Suprapubic skin (tissue), 4 donors: ENCODE results near the gene CALML5. TPM values are rescaled to one million over a fixed set of nuclear protein-coding genes. Genes with fewer than 3 reads are reported as not detected.
A peak's percentile ranks its signal among the peaks of the same experiment; 100 is the strongest.

ENCODE experiments used
- DNase-seq, 2 donors: peaks; one replicate each; pipeline ENCODE4 v3.0.0-alpha.2; 2019; ENCODE audit warnings: low spot score in 2 of 2
- H3K27ac ChIP-seq: fragments of 200-600 bp; sonication (generic); one replicate; pipeline ENCODE4 v1.5.1; 2019
- H3K27me3 ChIP-seq: fragments of 200-600 bp; sonication (generic); one replicate; pipeline ENCODE4 v1.5.1; 2019
- H3K36me3 ChIP-seq: fragments of 200-600 bp; sonication (generic); one replicate; pipeline ENCODE4 v1.5.1; 2019
- H3K4me1 ChIP-seq: fragments of 200-600 bp; sonication (generic); one replicate; pipeline ENCODE4 v1.5.1; 2019
- H3K4me3 ChIP-seq: fragments of 200-600 bp; sonication (generic); one replicate; pipeline ENCODE4 v1.5.1; 2019; ENCODE audit warnings: mild to moderate bottlenecking
- H3K9me3 ChIP-seq: fragments of 200-600 bp; sonication (generic); one replicate; pipeline ENCODE4 v1.5.1; 2019
- EP300 ChIP-seq: sonication (generic); formaldehyde crosslinking; IDR thresholded peaks from one replicate; pipeline ENCODE4 v1.6.1; 2017; ENCODE audit warnings: antibody characterized with exemption
- POLR2A ChIP-seq, 2 donors: fragments of 450-650 bp; IDR thresholded peaks; one replicate each; pipeline ENCODE4 v1.6.1; 2017; ENCODE audit warnings: antibody characterized with exemption in 2 of 2, mild to moderate bottlenecking in 2 of 2, moderate library complexity in 2 of 2
- POLR2AphosphoS5 ChIP-seq, 3 donors: sonication (generic); formaldehyde crosslinking; IDR thresholded peaks; one replicate each; pipeline ENCODE4 v1.6.1; 2017; ENCODE audit warnings: antibody characterized with exemption in 3 of 3
- WGBS: methylation state at CpG from one replicate; pipeline ENCODE4 v1.1.5; 2018; 5-methylcytosine and 5-hydroxymethylcytosine counted together
- total RNA-seq, 4 donors: library from RNA; depleted of rRNA; stranded (reverse); fragments of >200 nt; gene quantifications; one replicate each; pipeline ENCODE4 v1.1.0, GENCODE V29; 2016
- TF ChIP-seq, protein P1 (sequence below), 2 donors: fragments of 200-600 bp in 1 of 2; fragments of 450-650 bp in 1 of 2; sonication (generic) in 1 of 2; IDR thresholded peaks; one replicate each; pipeline ENCODE4 v1.5.1; 2016 to 2019; ENCODE audit warnings: antibody characterized with exemption in 2 of 2, mild to moderate bottlenecking in 1 of 2, moderate library complexity in 1 of 2

The CALML5 gene
- total RNA-seq, 4 donors from 2014 or later: 429 to 3,135 (median 2,230) TPM

DNA sequence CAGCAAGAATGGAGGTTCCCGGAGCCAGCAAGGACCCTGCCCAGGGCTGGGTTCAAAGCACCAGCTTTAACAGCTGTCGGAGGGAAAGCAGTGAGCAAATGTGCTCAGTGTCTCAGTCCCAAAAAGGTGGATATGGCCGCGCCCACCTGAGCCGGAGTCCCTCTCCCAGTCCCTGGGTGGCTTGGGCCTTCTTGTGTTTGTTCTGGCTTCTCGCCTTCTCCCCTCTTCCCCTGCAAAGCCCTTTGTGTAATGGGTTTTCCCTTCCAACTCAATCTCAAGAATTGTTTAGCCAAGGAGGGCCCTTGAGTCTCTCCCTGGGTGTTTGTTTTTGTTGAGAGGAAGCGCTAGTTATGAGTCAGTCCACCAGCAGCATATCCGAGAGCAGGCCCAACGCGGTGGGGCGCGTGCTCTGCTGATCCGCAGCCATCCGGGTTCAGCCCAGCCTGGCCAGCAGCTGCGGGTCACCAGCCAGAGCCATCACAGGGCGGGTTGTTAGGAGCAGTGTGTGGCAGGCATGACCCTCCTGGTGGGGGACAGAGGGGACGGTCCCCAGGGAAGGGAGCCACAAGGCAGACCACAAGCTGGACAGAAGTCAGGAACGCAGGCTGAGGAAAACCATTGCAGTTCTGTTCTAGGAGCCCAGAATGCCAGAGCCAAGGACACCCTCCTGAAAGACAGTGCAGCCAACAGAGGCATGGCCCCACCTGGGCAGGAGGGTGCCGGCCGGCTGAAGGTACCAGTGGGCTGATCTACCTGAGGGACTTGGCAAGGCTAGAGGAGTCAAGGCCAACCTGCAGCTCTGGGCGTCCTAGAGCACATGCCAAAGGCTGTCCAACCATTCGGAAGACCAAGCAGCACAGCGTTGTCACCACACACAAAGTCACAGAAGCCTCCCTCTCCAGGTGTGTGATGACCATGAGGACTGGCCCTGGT is 46.7 kb upstream of the CALML5 start:
- Histone ChIP-seq H3K36me3 (no peaks in the 10 kb centered on the region), H3K4me3 (no peak overlapping the region), H3K27me3 (no peaks in the 10 kb centered on the region), H3K4me1 (peaks cover 55% of the 10 kb centered on the region), H3K9me3 (no peaks in the 10 kb centered on the region), H3K27ac (peak overlapping the region; percentile 91)
- TF ChIP-seq EP300 (no peak), POLR2AphosphoS5 (IDR thresholded peaks at IDR 0.05) (no peak), POLR2A (IDR thresholded peaks at IDR 0.05) (no peak)
- TF ChIP-seq, protein P1, sequence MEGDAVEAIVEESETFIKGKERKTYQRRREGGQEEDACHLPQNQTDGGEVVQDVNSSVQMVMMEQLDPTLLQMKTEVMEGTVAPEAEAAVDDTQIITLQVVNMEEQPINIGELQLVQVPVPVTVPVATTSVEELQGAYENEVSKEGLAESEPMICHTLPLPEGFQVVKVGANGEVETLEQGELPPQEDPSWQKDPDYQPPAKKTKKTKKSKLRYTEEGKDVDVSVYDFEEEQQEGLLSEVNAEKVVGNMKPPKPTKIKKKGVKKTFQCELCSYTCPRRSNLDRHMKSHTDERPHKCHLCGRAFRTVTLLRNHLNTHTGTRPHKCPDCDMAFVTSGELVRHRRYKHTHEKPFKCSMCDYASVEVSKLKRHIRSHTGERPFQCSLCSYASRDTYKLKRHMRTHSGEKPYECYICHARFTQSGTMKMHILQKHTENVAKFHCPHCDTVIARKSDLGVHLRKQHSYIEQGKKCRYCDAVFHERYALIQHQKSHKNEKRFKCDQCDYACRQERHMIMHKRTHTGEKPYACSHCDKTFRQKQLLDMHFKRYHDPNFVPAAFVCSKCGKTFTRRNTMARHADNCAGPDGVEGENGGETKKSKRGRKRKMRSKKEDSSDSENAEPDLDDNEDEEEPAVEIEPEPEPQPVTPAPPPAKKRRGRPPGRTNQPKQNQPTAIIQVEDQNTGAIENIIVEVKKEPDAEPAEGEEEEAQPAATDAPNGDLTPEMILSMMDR (IDR thresholded peaks at IDR 0.05): no peak
- WGBS: 84% methylated on average over 17 of the region's 23 CpGs
- DNase-seq: peak; percentile 51 to 74

DNA sequence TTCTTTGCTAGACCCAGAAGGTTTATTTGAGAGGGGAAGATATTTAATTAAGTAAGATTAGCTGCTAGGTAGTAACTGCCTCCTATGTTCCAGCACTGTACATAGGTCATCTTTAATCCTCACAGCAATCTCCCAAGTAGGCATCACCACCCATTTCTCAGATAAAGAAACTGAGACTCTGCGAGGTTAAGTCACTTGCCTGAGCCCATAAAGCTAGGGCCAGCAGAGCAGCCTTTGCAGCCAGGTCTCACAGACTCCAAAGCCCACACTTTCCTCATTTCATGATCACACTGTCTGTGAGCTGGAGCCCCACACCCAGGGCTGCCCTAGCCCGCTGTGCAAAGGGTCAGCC is 46.0 kb upstream of the CALML5 start:
- Histone ChIP-seq H3K36me3 (no peaks in the 10 kb centered on the region), H3K4me3 (no peak overlapping the region), H3K27me3 (no peaks in the 10 kb centered on the region), H3K9me3 (no peaks in the 10 kb centered on the region), H3K4me1 (peaks cover 50% of the 10 kb centered on the region), H3K27ac (peak overlapping the region; percentile 91)
- no peak for DNase-seq
- 91% methylated on average over 2 of the region's 2 CpGs for WGBS
- TF ChIP-seq POLR2AphosphoS5 (IDR thresholded peaks at IDR 0.05) (no peak), POLR2A (IDR thresholded peaks at IDR 0.05) (no peak), EP300 (no peak)
- TF ChIP-seq, protein P1 (IDR thresholded peaks at IDR 0.05): no peak

DNA sequence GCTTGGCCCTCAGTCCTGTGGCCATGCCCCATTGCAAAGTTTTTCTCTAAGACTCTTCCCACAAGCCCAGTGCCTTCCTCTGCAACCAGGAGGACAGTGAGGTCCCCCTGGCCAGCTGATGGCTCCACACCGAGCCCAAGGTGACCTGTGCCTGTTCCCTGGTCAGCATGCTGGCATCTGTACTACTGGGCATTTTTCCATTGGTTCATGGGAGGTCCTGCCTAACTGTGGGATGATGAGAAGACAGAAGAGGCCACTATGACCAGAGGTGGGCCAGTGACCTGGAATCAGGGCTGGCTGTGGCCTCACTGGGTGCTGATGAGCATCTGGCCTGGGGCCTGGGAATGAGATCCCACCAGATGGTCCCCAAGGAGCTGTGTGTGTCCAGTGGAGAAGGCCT is 45.6 kb upstream of the CALML5 start:
- H3K4me1 ChIP-seq: peaks cover 50% of the 10 kb centered on the region
- TF ChIP-seq POLR2A (IDR thresholded peaks at IDR 0.05) (no peak), POLR2AphosphoS5 (IDR thresholded peaks at IDR 0.05) (no peak), EP300 (no peak)
- TF ChIP-seq, protein P1 (IDR thresholded peaks at IDR 0.05): no peak
- DNase-seq: peak; percentile 36 to 61

DNA sequence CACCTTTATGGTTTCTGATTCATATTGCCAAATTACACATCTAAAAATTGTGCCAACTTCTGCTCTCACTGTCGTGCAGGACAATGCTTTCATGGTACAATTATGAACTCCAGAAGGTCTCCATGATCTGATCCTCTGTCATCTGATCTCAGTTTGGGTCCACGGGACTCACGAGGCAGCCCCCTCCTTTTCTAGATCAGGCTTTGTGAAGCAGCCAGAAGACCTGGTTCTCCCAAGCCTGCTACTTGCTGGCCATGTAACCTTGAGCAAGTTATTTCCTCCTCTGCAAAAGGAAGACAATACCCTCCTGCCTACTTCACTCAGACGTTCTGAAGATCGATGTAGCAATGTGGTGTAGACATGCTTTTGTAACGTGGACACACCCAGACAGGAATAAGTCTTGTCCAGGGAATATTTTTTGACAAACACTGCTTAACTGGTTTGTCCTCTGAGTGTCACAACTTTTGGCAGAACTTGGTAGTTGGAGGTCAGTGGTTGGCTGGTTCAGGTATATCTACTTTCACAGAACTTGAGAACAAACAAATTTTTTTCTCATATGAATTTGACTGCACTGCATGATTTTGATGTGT is 44.9 kb upstream of the CALML5 start:
- no peak overlapping the region for H3K4me3 ChIP-seq
- H3K27me3 ChIP-seq: no peaks in the 10 kb centered on the region
- TF ChIP-seq POLR2AphosphoS5 (IDR thresholded peaks at IDR 0.05) (peak in 1 of 3 donors; percentile 52), POLR2A (IDR thresholded peaks at IDR 0.05) (no peak)
- 68% methylated on average over 6 of the region's 6 CpGs for WGBS
- DNase-seq: peak in 1 of 2 donors; percentile 44
- H3K36me3 ChIP-seq: no peaks in the 10 kb centered on the region
- H3K9me3 ChIP-seq: no peaks in the 10 kb centered on the region
- H3K4me1 ChIP-seq: peaks cover 46% of the 10 kb centered on the region
- peak overlapping the region; percentile 91 for H3K27ac ChIP-seq

More for the DNA sequence above, 45.6 kb upstream of the CALML5 start:
- Histone ChIP-seq H3K9me3 (no peaks in the 10 kb centered on the region), H3K36me3 (no peaks in the 10 kb centered on the region), H3K4me3 (no peak overlapping the region), H3K27me3 (no peaks in the 10 kb centered on the region), H3K27ac (peak overlapping the region; percentile 91)
- 89% methylated on average over 1 of the region's 1 CpG for WGBS

DNA sequence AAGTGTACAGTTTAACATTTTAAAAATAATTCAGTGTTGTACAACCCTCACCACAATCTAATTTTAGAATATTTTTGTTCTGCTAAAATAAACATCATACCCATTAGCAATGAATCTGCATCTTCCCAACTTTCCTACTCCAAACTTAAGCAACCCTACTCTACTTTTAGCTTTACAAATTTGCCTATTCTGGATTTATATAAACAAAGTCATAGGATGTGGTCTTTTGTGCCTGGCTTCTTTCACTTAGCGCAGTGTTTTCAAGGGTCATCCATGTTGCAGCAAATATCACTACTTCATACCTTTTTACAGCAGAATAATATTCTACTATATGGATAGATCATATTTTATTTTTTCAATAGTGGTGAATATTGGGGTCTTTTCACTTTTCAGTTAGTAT is 44.3 kb upstream of the CALML5 start:
- H3K27ac ChIP-seq: peak overlapping the region; percentile 53

More for the DNA sequence above, 44.3 kb upstream of the CALML5 start:
- Histone ChIP-seq H3K27me3 (no peaks in the 10 kb centered on the region), H3K36me3 (no peaks in the 10 kb centered on the region), H3K9me3 (no peaks in the 10 kb centered on the region), H3K4me1 (peaks cover 43% of the 10 kb centered on the region), H3K4me3 (no peak overlapping the region)
- no peak for DNase-seq
- 89% methylated on average over 1 of the region's 1 CpG for WGBS
- TF ChIP-seq POLR2AphosphoS5 (IDR thresholded peaks at IDR 0.05): no peak
- TF ChIP-seq EP300: no peak
- TF ChIP-seq, protein P1 (IDR thresholded peaks at IDR 0.05): no peak
- no peak for TF ChIP-seq POLR2A (IDR thresholded peaks at IDR 0.05)
